Spleen (tissue), 11 donors: ENCODE data around the gene LAMA5. TPM values are rescaled to one million over a fixed set of nuclear protein-coding genes. Genes with fewer than 3 reads are reported as not detected.

ENCODE experiments used
- DNase-seq: peaks from one replicate; pipeline ENCODE4 v3.0.0-alpha.2; 2020
- H3K27ac ChIP-seq, 8 donors: fragments of 200-600 bp; sonication (generic) in 7 of 8; 1 replicate in 4 of 8; 2 replicates in 4 of 8; pipeline versions ENCODE4 v1.5.0 to v1.8.0; 2016 to 2021; ENCODE audit warnings: inconsistent platforms in 4 of 8, mild to moderate bottlenecking in 4 of 8, moderate library complexity in 1 of 8
- H3K27me3 ChIP-seq, 7 donors: fragments of 200-600 bp; sonication (generic) in 6 of 7; replicated peaks in 1 of 7; 1 replicate in 4 of 7; 2 replicates in 3 of 7; pipeline versions ENCODE4 v1.5.0 to v1.8.0; 2016 to 2021; ENCODE audit warnings: inconsistent platforms in 3 of 7, mild to moderate bottlenecking in 1 of 7
- H3K36me3 ChIP-seq, 6 donors: fragments of 200-600 bp; sonication (generic) in 5 of 6; 1 replicate in 4 of 6; 2 replicates in 2 of 6; pipeline versions ENCODE4 v1.5.0 to v1.8.0; 2016 to 2021; ENCODE audit warnings: inconsistent platforms in 2 of 6
- H3K4me1 ChIP-seq, 6 donors: fragments of 200-600 bp; sonication (generic) in 5 of 6; 1 replicate in 3 of 6; 2 replicates in 3 of 6; pipeline versions ENCODE4 v1.5.0 to v1.8.0; 2016 to 2021; ENCODE audit warnings: inconsistent platforms in 3 of 6
- H3K4me3 ChIP-seq, 8 donors: fragments of 200-600 bp; sonication (generic) in 7 of 8; 1 replicate in 4 of 8; 2 replicates in 4 of 8; pipeline versions ENCODE4 v1.5.0 to v1.8.0; 2016 to 2021; ENCODE audit warnings: inconsistent platforms in 4 of 8, mild to moderate bottlenecking in 4 of 8, moderate library complexity in 2 of 8
- H3K9me3 ChIP-seq, 8 donors: fragments of 200-600 bp; sonication (generic) in 7 of 8; 1 replicate in 4 of 8; 2 replicates in 4 of 8; pipeline versions ENCODE4 v1.5.0 to v1.8.0; 2016 to 2021; ENCODE audit warnings: inconsistent platforms in 4 of 8
- POLR2A ChIP-seq, 3 donors: fragments of 450-650 bp; IDR thresholded peaks; one replicate each; pipeline ENCODE4 v1.5.1; 2017; ENCODE audit warnings: antibody characterized with exemption in 3 of 3, mild to moderate bottlenecking in 1 of 3
- POLR2AphosphoS5 ChIP-seq, 3 donors: sonication (generic); formaldehyde crosslinking; IDR thresholded peaks; one replicate each; pipeline ENCODE4 v1.5.1; 2017; ENCODE audit warnings: antibody characterized with exemption in 3 of 3
- WGBS, 5 donors: extraction: QIAGEN DNeasy Blood & Tissue Kit in 3 of 5; methylation state at CpG; one replicate each; pipeline versions ENCODE4 v1.1.5 to v1.1.7; 2013 to 2018; 5-methylcytosine and 5-hydroxymethylcytosine counted together
- intact Hi-C: fragments of 100-400 bp; cut with DNase I; formaldehyde crosslinking; loops from one replicate; pipeline ENCODE4 v1.15.0; 2023; ENCODE audit warnings: low total_unique reads
- polyA plus RNA-seq, 3 donors: library from polyadenylated mRNA; stranded (reverse); fragments of 200-250 nt; gene quantifications; one replicate each; pipeline ENCODE4 v1.2.1, GENCODE V29; 2013
- total RNA-seq, 7 donors: library from RNA; depleted of rRNA in 3 of 7; stranded (reverse); fragments of >200 nt in 3 of 7; fragmentation: NEBNext Ultra II Directional in 4 of 7; extraction: Animal tissue kit (Norgen Biotek cat#: 25700) in 4 of 7; gene quantifications; one replicate each; pipeline versions ENCODE4 v1.1.0 to v1.2.1, GENCODE V29; 2016 to 2021
- TF ChIP-seq, protein P1 (sequence below), 11 experiments: fragments of 200-600 bp in 7 of 11; fragments of 450-650 bp in 4 of 11; sonication (generic) in 4 of 11; IDR thresholded peaks in 8 of 11; conservative IDR thresholded peaks in 3 of 11; 1 replicate in 7 of 11; 2 replicates in 4 of 11; pipeline versions ENCODE4 v1.4.0 to v1.8.0; 2016 to 2021; ENCODE audit warnings: antibody characterized with exemption in 11 of 11, inconsistent platforms in 4 of 11, mild to moderate bottlenecking in 1 of 11
- donor health status: healthy with polysubstance abuse.
- donor health status: DM: no; HTN: no; CAD: no; lungs with moderate emphysema.
- donor health status: DM: no; HTN: no; CAD: no.
- donor health status: Bipolar disorder and iron deficiency.
- donor health status: healthy.
- donor health status: DM: no; HTN: no; CAD: no.
- donor health status: DM: yes; HTN: yes; CAD: no.

The LAMA5 gene
- total and polyA plus RNA-seq, 10 donors: 46.5 to 266 (median 115) TPM

DNA sequence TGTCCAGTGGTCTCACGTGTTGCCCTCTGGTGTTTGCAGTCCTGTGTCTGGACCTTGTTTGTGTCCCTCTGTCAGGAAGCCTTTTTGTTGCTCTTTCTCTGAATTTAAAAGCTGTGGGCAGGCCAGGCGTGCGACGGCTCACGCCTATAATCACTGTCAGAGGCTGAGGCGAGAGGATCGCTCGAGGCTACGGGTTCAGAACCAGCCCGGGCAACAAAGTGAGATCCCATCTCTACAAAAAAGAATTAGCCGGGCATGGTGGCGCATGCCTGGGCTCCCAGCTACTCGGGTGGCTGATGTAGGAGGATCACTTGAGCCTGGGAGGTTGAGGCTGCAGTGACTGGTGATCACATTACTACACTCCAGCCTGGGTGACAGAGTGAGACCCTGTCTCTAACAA, 100.3 kb downstream of the LAMA5 start:
- intact Hi-C loops: no loop called here
- Histone ChIP-seq H3K4me3 (no peak overlapping the region), H3K4me1 (peaks cover 0 to 11% (median 8%) of the 10 kb centered on the region in 6 donors), H3K36me3 (peaks cover 3 to 94% (median 58%) of the 10 kb centered on the region in 6 donors), H3K27me3 (no peaks in the 10 kb centered on the region), H3K27ac (no peak overlapping the region), H3K9me3 (peaks cover 0 to 6% (median 0%) of the 10 kb centered on the region in 8 donors)
- TF ChIP-seq POLR2A (IDR thresholded peaks at IDR 0.05) (no peak), POLR2AphosphoS5 (IDR thresholded peaks at IDR 0.05) (no peak)
- TF ChIP-seq, protein P1, sequence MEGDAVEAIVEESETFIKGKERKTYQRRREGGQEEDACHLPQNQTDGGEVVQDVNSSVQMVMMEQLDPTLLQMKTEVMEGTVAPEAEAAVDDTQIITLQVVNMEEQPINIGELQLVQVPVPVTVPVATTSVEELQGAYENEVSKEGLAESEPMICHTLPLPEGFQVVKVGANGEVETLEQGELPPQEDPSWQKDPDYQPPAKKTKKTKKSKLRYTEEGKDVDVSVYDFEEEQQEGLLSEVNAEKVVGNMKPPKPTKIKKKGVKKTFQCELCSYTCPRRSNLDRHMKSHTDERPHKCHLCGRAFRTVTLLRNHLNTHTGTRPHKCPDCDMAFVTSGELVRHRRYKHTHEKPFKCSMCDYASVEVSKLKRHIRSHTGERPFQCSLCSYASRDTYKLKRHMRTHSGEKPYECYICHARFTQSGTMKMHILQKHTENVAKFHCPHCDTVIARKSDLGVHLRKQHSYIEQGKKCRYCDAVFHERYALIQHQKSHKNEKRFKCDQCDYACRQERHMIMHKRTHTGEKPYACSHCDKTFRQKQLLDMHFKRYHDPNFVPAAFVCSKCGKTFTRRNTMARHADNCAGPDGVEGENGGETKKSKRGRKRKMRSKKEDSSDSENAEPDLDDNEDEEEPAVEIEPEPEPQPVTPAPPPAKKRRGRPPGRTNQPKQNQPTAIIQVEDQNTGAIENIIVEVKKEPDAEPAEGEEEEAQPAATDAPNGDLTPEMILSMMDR (IDR thresholded peaks at IDR 0.05 in 8 of 11, conservative IDR thresholded peaks at IDR 0.05 in 3 of 11): no peak
- DNase-seq: no peak
- WGBS, 5 donors: 95 to 98% (median 97%) methylated on average over 13 of the region's 13 CpGs

DNA sequence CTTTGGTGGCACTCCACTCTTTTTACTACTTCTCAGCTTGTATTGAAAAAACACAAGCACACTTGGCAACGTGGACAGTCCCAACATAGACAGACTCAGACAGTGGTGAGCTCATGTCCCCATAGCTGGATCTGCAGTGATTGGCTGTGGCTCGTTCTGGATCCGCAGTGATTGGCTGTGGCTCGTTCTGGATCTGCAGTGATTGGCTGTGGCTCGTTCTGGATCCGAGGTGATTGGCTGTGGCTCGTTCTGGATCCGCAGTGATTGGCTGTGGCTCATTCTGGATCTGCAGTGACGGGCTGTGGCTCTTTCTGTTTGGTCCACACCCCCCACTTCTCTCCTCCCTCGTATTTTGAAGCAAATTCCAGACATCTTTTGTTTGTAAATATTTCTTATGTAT, 100.8 kb downstream of the LAMA5 start:
- H3K4me3 ChIP-seq: no peak overlapping the region
- H3K4me1 ChIP-seq: peaks cover 0 to 11% (median 8%) of the 10 kb centered on the region in 6 donors
- H3K27me3 ChIP-seq: no peaks in the 10 kb centered on the region
- TF ChIP-seq, protein P1 (IDR thresholded peaks at IDR 0.05 in 8 of 11, conservative IDR thresholded peaks at IDR 0.05 in 3 of 11): no peak
- TF ChIP-seq POLR2AphosphoS5 (IDR thresholded peaks at IDR 0.05) (no peak), POLR2A (IDR thresholded peaks at IDR 0.05) (no peak)
- peaks cover 2 to 94% (median 61%) of the 10 kb centered on the region in 6 donors for H3K36me3 ChIP-seq
- intact Hi-C loops: no loop called here
- peaks cover 0 to 6% (median 0%) of the 10 kb centered on the region in 8 donors for H3K9me3 ChIP-seq
- H3K27ac ChIP-seq: no peak overlapping the region
- WGBS, 5 donors: 90 to 97% (median 96%) methylated on average over 10 of the region's 10 CpGs
- DNase-seq: no peak

DNA sequence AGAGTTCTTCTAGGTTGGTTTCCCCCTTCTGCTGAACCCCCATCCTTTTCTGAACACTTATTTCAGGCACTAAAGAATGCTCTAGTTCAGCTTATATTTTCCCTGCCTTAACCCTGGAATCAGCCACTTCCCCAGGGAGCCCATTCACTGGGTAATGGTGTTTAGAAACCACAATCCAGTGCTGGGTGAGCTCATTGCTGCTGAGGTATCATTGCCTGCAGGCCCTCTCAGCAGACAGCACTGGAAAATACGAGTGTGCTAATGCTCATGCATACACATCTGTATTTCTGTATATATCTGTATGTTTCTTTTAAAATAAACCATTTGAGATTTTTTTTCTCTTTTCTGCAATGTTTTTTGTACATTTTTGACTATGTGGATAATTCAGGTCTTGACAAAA, 101.7 kb downstream of the LAMA5 start:
- Histone ChIP-seq H3K27ac (no peak overlapping the region), H3K4me1 (peaks cover 0 to 11% (median 8%) of the 10 kb centered on the region in 6 donors), H3K36me3 (peaks cover 2 to 98% (median 70%) of the 10 kb centered on the region in 6 donors), H3K27me3 (no peaks in the 10 kb centered on the region), H3K4me3 (no peak overlapping the region), H3K9me3 (peaks cover 0 to 6% (median 0%) of the 10 kb centered on the region in 8 donors)
- 97 to 98% (median 97%) methylated on average over 1 of the region's 1 CpG for WGBS, 5 donors
- DNase-seq: no peak
- TF ChIP-seq, protein P1 (IDR thresholded peaks at IDR 0.05 in 8 of 11, conservative IDR thresholded peaks at IDR 0.05 in 3 of 11): no peak
- TF ChIP-seq POLR2A (IDR thresholded peaks at IDR 0.05): no peak
- no peak for TF ChIP-seq POLR2AphosphoS5 (IDR thresholded peaks at IDR 0.05)
- intact Hi-C loops: no loop called here

DNA sequence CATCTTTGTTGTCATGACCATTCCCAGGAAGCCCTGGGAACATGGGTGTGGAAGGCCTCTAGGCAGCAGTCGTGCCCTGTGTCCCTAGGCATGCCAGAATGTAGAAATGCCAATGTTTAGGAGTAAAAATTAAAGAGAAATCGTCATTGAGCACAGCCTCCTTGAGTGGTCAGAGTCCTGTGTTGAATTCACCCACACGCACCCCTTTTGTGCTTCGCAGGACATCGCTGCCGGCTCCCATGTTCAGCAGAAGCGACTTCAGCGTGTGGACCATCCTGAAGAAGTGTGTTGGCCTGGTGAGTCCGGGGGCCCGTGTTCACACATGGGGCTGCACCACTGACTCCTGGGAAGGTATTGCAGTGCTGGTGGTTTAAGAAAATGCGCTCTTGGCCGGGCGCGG, 103.7 kb downstream of the LAMA5 start:
- TF ChIP-seq, protein P1 (IDR thresholded peaks at IDR 0.05 in 8 of 11, conservative IDR thresholded peaks at IDR 0.05 in 3 of 11): no peak
- no peak for TF ChIP-seq POLR2A (IDR thresholded peaks at IDR 0.05)
- TF ChIP-seq POLR2AphosphoS5 (IDR thresholded peaks at IDR 0.05): no peak
- H3K27me3 ChIP-seq: no peaks in the 10 kb centered on the region
- H3K9me3 ChIP-seq: peaks cover 0 to 6% (median 0%) of the 10 kb centered on the region in 8 donors
- H3K4me3 ChIP-seq: no peak overlapping the region
- WGBS, 5 donors: 93 to 98% (median 96%) methylated on average over 14 of the region's 14 CpGs
- H3K27ac ChIP-seq: no peak overlapping the region
- no peak for DNase-seq
- intact Hi-C loops: no loop called here
- H3K36me3 ChIP-seq: peaks cover 2 to 100% (median 80%) of the 10 kb centered on the region in 6 donors
- no peaks in the 10 kb centered on the region for H3K4me1 ChIP-seq
